Activated CD4-positive, alpha-beta T cell treated with anti-CD3 and anti-CD28 coated beads for 4 hours (primary cell): ENCODE data around the gene PGAM2.
"Not testable (repeated sequence)": the region's sequence is repeated elsewhere in the genome, so short reads cannot be mapped to it uniquely, and the experiment has no call there.

Experiments
- DNase-seq, 2 donors: peaks; one replicate each; pipeline ENCODE4 v3.0.0-alpha.2; 2020

The PGAM2 gene

DNA sequence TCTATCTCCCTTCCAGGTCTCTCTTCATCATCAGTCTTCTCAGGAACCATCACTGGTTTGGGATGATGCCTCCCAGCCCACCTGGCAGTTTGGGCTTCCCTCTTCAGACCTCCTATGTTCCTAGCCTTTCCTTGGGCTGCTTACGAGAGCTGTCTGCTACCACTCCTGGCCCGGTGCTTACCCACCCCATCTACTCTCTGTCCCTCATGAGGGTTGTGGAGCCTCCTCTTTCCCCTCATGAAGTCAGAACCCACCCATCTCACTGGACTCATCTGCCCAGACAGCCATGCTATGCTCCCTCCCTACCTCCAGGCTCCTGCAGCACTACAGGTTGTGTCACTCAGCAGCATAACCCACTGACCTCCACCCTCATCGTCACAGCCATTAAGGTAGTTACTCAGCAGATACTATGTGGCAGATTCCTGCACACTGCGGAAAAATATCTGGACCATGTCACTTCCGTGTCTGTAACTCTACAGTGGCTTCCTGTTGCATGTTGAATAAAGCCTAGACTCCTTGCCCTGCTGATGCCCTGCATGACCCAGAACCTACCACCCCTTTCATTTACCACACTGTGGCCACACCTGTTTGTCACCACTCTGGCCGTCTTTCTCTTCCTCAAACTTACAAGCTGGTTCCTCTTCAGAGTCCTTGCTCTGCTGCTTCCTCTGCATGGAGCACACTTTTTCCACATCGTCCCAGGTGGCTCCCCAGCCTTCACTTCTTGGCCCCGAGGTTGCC, 18.9 kb downstream of the PGAM2 start:
- DNase-seq = no peak

DNA sequence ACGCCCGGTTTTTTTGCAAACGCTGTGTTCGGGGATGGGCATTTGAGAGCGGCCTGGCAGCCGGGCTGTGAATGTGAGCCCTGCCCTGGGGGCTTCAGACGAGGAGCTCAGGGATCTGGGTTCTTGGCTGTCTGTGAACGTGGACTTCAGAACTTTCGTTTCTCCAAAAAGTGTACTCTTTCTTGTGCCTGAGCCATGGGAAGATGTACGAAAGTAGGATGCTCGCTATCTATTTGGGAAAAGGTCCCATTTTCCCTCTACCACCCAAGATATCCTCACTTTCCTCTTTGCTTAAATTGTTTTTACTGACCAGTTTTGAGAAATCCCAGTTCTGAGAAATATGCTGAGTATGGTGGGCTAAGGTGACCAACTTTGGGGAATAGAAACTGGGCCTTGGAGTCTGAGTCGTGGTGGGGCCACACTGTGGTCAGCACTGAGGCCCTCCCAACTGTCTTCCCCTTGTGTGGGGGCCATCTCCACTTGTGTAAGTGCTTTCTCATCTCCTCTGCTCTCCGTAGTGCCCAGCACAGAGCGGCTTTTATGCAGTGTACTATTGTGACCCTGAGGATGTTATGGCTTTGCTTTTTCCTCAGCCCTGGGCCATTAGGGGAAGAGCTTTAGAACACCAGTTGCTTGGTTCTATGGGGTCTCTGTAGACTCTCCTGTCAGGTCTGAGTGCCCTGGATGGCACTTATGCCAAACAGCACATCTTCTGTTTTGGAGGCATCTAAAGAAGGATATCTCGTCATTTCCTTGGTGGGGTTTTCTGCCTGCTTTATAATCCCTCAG, 19.9 kb downstream of the PGAM2 start:
- no peak for DNase-seq

GRCh38 chr7:44044315-44045225, 20.8 kb downstream of the PGAM2 start, which contains the start of gene DBNL:
TSS of gene DBNL (plus strand) at chr7:44044702. CDS start at chr7:44044738, 36 bp downstream.
- peak; percentile 82 to 85 for DNase-seq

DNA sequence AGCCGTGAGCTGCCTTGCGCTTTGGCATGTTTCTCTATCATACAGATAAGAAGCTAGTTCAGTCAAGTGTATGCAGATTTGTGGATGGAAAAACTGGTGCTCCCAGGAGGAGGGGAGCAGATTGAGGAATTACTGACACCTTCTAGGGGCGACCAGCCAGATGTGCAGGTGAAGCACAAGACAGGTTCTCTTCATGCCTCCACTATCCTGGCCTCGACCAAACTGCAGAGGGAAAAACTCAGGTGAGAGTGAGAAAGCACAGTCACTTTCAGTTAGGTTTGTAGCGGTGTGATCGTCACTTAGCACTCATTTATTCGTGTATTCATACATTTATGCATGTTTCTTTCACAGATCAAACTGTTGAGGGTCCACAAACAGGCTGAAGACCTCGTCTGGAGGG, 21.5 kb downstream of the PGAM2 start:
- DNase-seq = no peak

GRCh38 chr7:44042221-44042620, 23.1 kb downstream of the PGAM2 start:
- no peak for DNase-seq

- peak; percentile 54 to 68 for DNase-seq
These were observed 24.9 kb downstream of the PGAM2 start for GRCh38 chr7:44040493-44040891.

DNA sequence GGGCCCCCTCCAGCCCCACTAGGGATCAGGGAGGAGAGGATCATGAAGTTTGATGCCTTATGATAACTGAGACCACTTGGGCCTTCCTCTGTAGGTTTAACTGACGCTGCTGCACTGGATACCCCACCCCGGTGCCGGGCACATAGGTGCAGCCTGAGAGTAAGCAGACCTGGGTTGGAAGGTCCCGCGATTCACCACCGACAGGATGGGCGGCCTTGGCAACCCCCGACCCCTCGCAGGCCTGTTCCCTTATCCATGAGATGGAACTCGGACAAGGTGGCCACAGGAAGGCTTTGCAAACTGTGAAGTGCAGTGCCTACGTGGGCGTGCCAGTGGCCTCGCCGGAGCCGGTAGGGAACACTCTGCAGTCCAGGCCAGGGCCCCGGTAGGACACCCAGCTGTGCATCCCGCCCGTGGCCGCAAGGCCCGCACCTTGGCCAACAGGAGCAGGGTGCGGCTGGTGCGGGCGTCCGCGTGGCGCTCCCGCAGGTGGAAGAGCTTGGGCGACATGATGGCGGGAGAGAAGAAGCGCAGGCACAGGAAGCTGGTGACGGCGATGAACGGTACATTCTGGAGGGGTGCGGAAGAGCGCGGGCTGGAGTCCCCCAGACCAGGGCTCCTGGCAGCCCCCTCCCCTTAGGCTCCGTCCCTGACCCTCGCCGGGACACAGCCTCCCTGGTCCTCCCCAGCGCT, 25.4 kb downstream of the PGAM2 start:
- DNase-seq = not testable (repeated sequence)

DNA sequence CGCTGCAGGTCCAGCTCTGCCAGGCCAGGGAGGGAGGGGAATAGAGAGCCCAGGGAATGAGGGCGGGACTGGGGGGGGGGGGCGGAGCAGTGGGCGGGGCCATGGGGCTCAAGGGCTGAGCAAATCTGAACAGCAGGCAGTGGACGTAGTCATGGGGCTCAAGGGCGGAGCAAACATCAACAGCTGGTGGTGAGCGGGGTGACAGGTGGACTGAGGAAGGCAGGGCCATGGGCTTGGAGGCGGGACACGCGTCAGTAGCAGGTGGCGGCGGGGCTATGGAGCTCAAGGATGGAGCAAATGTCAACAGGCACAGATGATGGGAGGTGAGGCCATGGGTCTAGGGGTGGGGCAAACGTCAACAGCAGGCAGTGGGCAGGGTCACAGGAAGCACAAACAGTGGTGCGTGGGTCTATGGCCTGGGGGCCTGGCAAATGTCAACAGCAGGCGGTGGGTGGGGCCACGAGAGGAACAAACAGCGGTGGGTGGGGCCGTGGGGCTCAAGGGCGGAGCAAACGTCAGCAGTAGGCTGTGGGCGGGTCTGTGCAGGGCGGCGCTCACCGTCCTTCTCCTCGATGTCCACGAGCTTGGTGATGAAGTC, 26.3 kb downstream of the PGAM2 start:
- peak; percentile 86 to 89 for DNase-seq

DNA sequence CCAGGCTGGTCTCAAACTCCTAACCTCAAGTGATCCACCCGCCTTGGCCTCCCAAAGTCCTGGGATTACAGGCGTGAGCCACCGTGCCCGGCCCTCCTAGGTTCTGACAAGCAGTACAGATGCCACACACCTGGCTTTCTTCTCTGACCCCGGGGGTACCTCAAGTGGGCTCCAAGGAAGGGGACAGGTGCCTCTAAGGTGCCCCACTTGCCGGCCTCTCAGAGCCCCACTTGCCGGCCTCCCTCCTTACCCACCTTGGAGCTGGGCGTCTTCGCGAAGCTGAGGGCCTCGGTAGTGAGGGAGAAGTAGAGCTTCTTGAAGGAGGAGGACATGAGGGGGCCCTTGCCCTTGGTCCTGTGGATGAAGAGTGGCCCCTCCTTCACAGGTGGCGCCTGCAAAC, 26.8 kb downstream of the PGAM2 start:
- DNase-seq = not testable (repeated sequence)

- DNase-seq = not testable (repeated sequence)
These were observed 27.4 kb downstream of the PGAM2 start for GRCh38 chr7:44037951-44038350.

- DNase-seq = peak in 1 of 2 donors; percentile 26
These were observed 29.0 kb downstream of the PGAM2 start for GRCh38 chr7:44036364-44036763.

DNA sequence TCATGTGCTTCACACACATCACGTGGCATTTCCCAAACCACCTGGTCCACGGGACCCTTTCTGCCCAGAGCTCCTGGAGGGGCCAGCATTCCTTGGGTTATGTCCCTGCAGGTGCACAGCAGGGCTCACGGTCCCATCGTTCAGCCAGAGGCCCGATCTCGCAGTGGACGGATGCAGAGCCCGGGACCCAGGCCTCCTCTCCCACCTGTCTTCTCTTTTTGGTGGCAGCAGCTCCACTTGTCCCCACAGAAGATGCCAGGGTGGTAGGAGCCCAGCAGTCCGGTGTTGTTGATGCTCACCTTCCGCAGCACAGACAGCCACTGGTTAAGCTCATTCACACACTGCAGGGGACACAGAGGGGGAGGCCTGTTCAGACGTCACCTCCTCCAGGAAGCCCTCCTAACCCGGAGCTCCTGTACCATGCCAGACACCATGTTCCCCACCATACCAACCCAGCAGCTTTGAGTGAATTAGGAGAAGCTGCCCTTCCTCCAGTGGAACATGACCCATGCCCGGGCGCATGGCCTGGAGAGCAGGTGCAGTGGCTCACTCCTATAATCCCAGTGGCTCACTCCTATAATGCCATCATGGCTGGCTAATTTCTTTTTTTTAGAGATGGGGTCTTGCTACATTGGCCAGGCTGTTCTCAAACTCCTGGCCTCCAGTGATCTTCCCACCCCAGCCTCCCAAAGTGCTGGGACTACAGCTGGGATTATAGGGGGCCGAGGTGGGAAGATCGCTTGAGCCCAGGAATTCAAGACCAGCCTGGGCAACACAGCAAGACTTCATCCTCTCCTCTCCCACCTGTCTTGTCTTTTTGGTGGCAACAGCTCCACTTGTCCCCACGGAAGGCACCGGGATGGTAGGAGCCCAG, 31.2 kb downstream of the PGAM2 start:
- not testable (repeated sequence) for DNase-seq

- not testable (repeated sequence) for DNase-seq
These were observed 33.3 kb downstream of the PGAM2 start for GRCh38 chr7:44032031-44032430.

DNA sequence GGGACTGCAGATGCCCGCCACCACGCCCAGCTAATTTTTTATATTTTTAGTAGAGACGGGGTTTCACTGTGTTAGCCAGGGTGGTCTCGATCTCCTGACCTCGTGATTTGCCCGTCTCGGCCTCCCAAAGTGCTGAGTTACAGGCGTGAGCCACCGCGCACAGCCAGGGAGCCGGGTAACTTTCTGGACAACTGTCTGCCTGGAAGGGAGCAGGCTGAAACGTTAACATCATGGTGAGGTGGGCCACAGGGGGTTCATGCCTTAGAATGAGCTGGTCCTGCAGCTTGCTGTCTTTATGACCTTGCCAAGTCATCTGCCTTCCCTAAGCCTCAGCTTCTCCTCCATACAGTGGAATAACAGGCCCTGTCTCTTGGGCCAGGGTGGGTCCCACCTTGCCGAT, 34.0 kb downstream of the PGAM2 start:
- DNase-seq = not testable (repeated sequence)

DNA sequence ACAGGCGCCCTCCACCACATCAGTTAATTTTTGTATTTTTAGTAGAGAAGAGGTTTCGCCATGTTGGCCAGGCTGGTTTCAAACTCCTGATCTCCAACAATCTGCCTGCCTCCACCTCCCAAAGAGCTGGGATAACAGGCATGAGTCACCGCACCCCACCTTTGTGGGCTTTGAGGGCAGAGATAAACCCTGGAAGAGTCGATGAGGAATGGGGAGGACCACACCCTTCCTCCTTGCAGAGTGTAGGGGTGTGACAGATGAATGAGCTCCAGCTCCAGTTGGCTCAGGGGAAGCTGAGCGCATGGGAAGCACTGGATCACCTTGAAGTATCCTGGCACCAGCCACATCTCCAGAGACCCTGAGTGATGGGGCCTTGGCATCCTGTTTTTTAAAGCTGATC, 35.3 kb downstream of the PGAM2 start:
- not testable (repeated sequence) for DNase-seq

GRCh38 chr7:44029433-44029832, 35.9 kb downstream of the PGAM2 start:
- not testable (repeated sequence) for DNase-seq

- DNase-seq = not testable (repeated sequence)
These were observed 42.4 kb downstream of the PGAM2 start for GRCh38 chr7:44022796-44023467.

DNA sequence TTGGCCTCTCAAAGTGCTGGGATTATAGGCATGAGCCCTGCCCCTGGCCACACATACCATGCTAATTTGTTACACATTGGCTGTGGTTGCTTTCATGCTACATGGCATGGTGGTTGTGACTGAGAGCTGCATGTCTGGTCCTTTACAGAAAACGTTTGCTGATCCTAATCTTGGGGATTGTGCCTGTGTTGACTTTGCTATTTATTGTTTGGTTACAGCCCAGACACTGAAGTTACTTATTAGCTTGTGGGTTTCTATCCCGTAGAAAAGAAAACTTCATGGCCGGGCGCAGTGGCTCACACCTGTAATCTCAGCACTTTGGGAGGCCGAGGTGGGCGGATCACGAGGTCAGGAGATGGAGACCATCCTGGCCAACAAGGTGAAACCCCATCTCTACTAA, 43.3 kb downstream of the PGAM2 start:
- DNase-seq = not testable (repeated sequence)

- not testable (repeated sequence) for DNase-seq
These were observed 45.5 kb downstream of the PGAM2 start for GRCh38 chr7:44019825-44020224.
